Activated CD4-positive, alpha-beta T cell treated with anti-CD3 and anti-CD28 coated beads for 1 hour (primary cell): ENCODE data around the gene SRMS.
A peak's percentile ranks its signal among the peaks of the same experiment; 100 is the strongest.
"Not testable (repeated sequence)": the region's sequence is repeated elsewhere in the genome, so short reads cannot be mapped to it uniquely, and the experiment has no call there.

ENCODE experiments used
- DNase-seq: peaks from one replicate; pipeline ENCODE4 v3.0.0-alpha.2; 2020

The SRMS gene

GRCh38 chr20:63565021-63565698, 17.6 kb upstream of the SRMS start:
- no peak for DNase-seq

GRCh38 chr20:63564036-63564810, 16.7 kb upstream of the SRMS start:
- DNase-seq, result no peak

GRCh38 chr20:63563225-63563935, 15.8 kb upstream of the SRMS start:
- no peak for DNase-seq

GRCh38 chr20:63562461-63563224, 15.1 kb upstream of the SRMS start:
- no peak for DNase-seq

- no peak for DNase-seq
Observed at GRCh38 chr20:63561624-63562396, 14.3 kb upstream of the SRMS start.

- DNase-seq, result no peak
Observed at GRCh38 chr20:63560856-63561609, 13.5 kb upstream of the SRMS start.

- no peak for DNase-seq
Observed at GRCh38 chr20:63560333-63560805, 12.8 kb upstream of the SRMS start.

GRCh38 chr20:63559485-63560332, 12.2 kb upstream of the SRMS start:
- not testable (repeated sequence) for DNase-seq

GRCh38 chr20:63558804-63559484, 11.4 kb upstream of the SRMS start:
- no peak for DNase-seq

- DNase-seq, result no peak
Observed at GRCh38 chr20:63557481-63557891, 9.9 kb upstream of the SRMS start.

GRCh38 chr20:63556873-63557478, 9.4 kb upstream of the SRMS start:
- no peak for DNase-seq

- no peak for DNase-seq
Observed at GRCh38 chr20:63555661-63556381, 8.3 kb upstream of the SRMS start.

- no peak for DNase-seq
Observed at GRCh38 chr20:63554361-63555278, 7.1 kb upstream of the SRMS start.

- DNase-seq, result no peak
Observed at GRCh38 chr20:63553933-63554290, 6.4 kb upstream of the SRMS start, which contains the start of gene FNDC11. Gene FNDC11, plus strand, starts transcription at chr20:63554159. Its CDS starts 1,505 bp downstream, at chr20:63555664.

- DNase-seq, result peak; percentile 87
Observed at GRCh38 chr20:63553251-63553932, 5.8 kb upstream of the SRMS start.

GRCh38 chr20:63552481-63553249, 5.1 kb upstream of the SRMS start:
- DNase-seq, result no peak
